ENCODE data around the gene SLFN5. TPM values are rescaled to one million over a fixed set of nuclear protein-coding genes. Genes with fewer than 3 reads are reported as not detected.

Gene SLFN5
- total RNA-seq, 1 experiment from 2014 or later = 37.0 TPM

GRCh38 chr17:35314415-35315216, 71.7 kb downstream of the SLFN5 start:
- no peak for DNase-seq (ENCODE audit: low read depth, low spot score)
- in situ Hi-C loops (cut with HindIII; ENCODE audit: low pct_unique_long_range_greater_than_20kb, low sequenced_read_pairs) = loop anchor here (10.0 to 25.0 kb wide), 2 partner anchors 123 to 220 kb away; partner anchors contain the start of genes SLFN12, SLFN12L and SLFN13

DNA sequence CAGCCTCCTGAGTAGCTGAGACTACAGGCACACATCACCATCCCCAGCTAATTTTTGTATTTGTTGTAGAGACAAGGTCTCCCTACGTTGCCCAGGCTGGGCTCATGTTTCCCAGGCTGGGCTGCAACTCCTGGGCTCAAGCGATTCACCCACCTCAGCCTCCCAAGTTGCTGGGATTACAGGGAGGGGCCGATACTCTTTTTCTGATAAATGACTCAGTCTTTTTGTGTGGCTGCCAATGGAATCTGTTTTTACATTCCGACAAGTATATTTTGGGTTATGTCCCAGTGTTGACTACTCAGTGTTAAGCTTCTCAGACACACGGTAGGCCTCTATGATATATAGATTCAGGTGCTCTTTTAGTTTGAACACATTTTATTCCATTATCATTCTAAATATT, 72.4 kb downstream of the SLFN5 start:
- in situ Hi-C loops (cut with HindIII; ENCODE audit: low pct_unique_long_range_greater_than_20kb, low sequenced_read_pairs) = loop anchor here (10.0 to 25.0 kb wide), 2 partner anchors 122 to 220 kb away; partner anchors contain the start of genes SLFN12, SLFN12L and SLFN13
- no peak for DNase-seq (ENCODE audit: low read depth, low spot score)

GRCh38 chr17:35315971-35316370, 73.1 kb downstream of the SLFN5 start:
- in situ Hi-C loops (cut with HindIII; ENCODE audit: low pct_unique_long_range_greater_than_20kb, low sequenced_read_pairs) = loop anchor here (10.0 to 25.0 kb wide), 2 partner anchors 121 to 219 kb away; partner anchors contain the start of genes SLFN12, SLFN12L and SLFN13
- no peak for DNase-seq (ENCODE audit: low read depth, low spot score)

DNA sequence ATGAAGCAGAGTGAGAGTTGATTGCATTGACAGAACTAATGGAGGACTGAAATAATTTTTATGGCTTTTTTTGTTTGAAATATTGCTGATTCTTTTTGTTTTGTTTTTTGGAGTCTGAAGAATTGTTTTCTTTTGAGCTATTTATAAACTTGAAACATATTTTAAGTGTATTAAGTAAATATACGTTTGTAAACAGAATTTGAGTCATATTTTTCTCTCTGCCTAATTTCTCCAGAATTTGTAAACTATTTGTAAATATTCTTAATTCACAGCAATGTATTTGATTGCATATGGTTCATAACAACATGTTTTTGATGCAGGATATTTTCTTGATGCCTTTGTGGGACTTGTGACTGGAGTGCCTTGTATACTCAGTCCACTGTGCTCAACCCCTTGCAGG, 79.9 kb downstream of the SLFN5 start:
- DNase-seq (ENCODE audit: low read depth, low spot score) = no peak
- in situ Hi-C loops (cut with HindIII; ENCODE audit: low pct_unique_long_range_greater_than_20kb, low sequenced_read_pairs) = loop anchor here (25.0 kb wide), 1 partner anchor 115 kb away; the partner anchor contains the start of genes SLFN12 and SLFN13

Other genes starting within 250 kb of the SLFN5 start
- gene RFFL, start 179.4 kb upstream of the SLFN5 start, total RNA-seq (2014; rRNA removed; shearing (Covaris generic)) = 9.7 and 11.2 TPM in 2 replicates
- gene RAD51D, start 123.2 kb upstream of the SLFN5 start, total RNA-seq (2014; rRNA removed; shearing (Covaris generic)) = 5.5 and 8.2 TPM in 2 replicates
- gene FNDC8, start 121.5 kb upstream of the SLFN5 start, total RNA-seq (2014; rRNA removed; shearing (Covaris generic)) = not detected in 2 replicates
- gene NLE1, start 100.8 kb upstream of the SLFN5 start, total RNA-seq (2014; rRNA removed; shearing (Covaris generic)) = 27.4 and 33.7 TPM in 2 replicates
- not detected in 2 replicates for gene UNC45B, start 95.3 kb upstream of the SLFN5 start, total RNA-seq (2014; rRNA removed; shearing (Covaris generic))
- not detected in 2 replicates for gene SLC35G3, start 48.7 kb upstream of the SLFN5 start, total RNA-seq (2014; rRNA removed; shearing (Covaris generic))
- 0.11 TPM in 1 of 2 replicates, not detected in the other for gene SLFN11, start 130.5 kb downstream of the SLFN5 start, total RNA-seq (2014; rRNA removed; shearing (Covaris generic))
- 3.9 and 4.1 TPM in 2 replicates for gene SLFN12, start 189.4 kb downstream of the SLFN5 start, total RNA-seq (2014; rRNA removed; shearing (Covaris generic))
- gene SLFN13, start 205.7 kb downstream of the SLFN5 start, total RNA-seq (2014; rRNA removed; shearing (Covaris generic)) = not detected in 2 replicates